HG03103 (cell line): ENCODE results near the gene NFE2L2.
"Not testable (repeated sequence)": the region's sequence is repeated elsewhere in the genome, so short reads cannot be mapped to it uniquely, and the experiment has no call there.

ENCODE experiments used
- ATAC-seq: cut with Tn5 transposase; IDR thresholded peaks from one replicate; pipeline ENCODE4 v1.9.1; 2021; ENCODE audit warnings: low read depth; ENCODE audit not compliant: unreplicated experiment

Gene NFE2L2

GRCh38 chr2:177207101-177207500 is 57.4 kb downstream of the NFE2L2 start:
- peak; percentile 47 for ATAC-seq

DNA sequence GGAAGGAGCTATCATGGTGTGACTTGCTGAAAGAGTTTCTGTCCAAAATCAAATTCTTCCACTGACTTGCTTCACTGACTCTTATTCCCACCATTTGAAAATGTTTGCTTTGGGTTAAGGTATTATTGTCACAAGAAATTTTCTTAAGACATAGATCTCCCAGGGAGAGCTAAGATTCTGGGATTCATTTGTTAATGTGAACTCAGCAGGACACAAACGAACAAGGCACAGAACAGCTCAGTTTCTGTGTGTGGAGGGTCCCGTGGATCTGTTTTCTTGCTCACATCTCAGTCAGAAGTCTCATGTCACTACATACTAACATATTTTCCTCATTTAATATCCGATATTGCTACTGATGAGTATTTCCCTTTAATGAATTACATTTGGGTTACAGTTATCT is 60.1 kb downstream of the NFE2L2 start:
- no peak for ATAC-seq

DNA sequence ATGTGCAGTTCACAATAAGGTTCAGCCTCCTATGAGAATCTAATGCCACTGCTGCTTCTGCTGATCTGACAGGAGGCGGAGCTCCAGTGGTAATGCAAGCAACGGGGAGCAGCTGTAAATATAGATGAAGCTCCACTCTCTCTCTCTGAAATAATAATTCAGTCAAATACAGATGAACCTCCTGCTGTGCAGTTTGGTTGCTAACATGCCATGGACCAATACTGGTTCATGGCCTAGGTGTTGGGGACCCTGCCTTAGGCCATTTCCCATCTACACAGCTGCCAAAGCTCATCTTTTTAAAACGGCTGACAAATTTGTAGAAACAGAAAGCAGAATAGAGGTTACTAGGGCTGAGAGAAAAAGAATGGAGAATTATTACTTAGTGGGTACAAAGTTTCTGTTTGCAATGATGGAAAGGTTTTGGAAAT is 62.6 kb downstream of the NFE2L2 start:
- no peak for ATAC-seq

DNA sequence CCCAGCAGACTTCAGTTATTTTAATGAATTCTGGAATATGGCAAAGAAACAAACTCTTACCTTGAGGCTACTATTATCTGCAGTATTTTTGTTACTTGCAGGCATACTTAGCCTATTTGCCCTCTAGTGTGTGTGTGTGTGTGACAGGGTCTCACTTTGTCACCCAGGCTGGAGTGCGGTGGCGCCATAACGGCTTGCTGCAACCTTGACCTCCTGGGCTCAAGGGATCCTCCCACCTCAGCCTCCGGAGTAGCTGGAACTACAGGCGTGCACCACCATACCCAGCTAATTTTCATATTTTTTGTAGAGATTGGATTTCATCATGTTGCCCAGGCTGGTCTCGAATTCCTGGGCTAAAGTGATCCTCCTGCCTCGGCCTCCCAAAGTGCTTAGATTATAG is 64.1 kb downstream of the NFE2L2 start:
- not testable (repeated sequence) for ATAC-seq

- no peak for ATAC-seq
These were observed 69.3 kb downstream of the NFE2L2 start for GRCh38 chr2:177195194-177195593.

DNA sequence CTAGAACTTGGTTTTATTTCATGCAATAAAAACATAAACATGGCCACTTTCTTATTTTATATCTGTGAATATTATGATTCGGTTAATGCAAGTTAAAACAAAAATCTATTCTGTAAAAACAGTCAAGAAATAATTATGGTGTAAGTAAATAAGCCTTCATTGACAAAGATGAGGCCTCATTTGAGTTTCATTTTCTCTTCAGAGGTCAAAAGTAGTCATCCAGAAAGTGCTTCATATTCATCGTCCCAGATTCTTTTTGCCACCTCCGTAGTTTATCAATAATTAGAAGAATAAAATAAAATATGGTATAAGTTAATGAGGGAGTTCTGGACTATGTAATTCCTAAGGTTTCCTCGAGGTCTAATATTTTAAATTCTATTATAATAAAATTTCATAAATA is 71.3 kb downstream of the NFE2L2 start:
- ATAC-seq, result peak; percentile 67

DNA sequence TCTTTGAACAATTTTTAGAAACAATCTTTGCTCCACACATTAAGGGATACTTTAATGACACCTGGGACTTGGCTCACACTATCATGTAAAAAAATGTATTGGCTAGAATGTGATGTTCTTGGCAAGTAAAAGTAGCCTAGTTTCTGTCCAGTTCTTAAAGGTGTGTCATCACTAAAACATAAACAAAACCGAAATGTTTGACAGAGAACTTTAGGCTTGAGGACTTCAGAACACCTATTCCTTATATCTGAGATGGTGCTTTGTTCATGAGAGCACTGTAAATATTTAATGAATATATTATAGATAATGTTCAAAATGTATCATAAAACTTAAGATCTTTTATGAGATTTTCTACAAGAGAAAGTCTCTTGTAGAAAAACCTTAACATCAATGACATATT is 71.7 kb downstream of the NFE2L2 start:
- ATAC-seq, result no peak

GRCh38 chr2:177190941-177191340 is 73.6 kb downstream of the NFE2L2 start:
- no peak for ATAC-seq

DNA sequence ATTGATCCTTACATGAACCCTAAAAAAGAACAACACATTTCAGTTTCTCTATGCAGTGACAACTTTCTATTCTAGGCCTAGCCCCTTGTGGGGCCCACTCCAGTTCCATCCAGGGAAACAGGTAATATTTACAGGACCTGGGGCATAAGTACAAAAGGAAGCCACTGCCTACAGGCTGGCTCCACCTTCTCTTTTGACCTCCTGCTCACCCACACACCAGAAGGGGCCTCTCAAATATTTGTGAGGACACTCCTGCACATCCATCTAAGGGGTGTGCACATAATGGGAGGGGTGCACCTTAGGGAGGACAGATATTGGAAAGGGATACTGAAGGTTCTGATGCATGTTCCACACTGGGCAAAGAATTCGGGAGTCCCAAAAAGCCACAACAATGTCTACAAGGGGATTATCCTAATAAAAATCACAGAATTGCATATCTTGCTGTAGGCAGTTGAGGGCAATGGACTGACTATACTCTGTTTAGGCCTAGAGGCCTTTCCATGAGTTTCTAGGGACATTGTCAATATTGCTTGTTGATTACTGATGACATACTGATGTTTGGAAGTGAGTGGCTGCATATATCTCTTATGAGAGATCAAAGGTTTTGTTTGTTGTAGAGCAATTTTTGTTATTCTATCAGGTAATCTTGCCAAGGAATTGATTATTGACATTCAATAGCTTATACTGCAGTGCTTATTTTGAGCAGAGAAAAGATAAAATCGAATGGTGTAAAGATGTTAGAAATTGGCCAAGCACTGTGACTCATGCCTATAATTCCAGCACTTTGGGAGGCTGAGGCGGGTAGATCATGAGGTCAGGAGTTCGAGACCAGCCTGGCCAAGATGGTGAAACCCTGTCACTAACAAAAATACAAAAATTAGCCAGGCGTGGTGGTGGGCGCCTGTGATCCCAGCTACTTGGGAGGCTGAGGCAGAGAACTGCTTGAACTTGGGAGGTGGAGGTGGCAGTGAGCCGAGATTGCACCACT is 75.8 kb downstream of the NFE2L2 start:
- ATAC-seq, result no peak

- ATAC-seq, result no peak
These were observed 76.8 kb downstream of the NFE2L2 start for GRCh38 chr2:177187631-177188312.

DNA sequence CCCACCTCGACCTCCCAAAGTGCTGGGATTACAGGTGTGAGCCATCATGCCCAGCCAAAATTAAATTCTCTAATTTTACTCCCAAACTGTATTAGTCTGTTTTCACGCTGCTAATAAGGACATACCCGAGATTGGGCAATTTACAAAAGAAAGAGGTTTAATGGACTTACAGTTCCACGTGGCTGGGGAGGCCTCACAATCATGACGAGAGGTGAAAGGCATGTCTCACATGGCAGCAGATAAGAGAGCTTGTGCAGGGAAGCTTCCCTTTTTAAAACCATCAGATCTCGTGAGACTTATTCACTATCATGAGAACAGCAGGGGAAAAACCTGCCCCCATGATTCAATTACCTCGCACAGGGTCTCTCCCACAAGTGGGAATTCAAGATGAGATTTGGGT is 78.5 kb downstream of the NFE2L2 start:
- not testable (repeated sequence) for ATAC-seq

GRCh38 chr2:177184606-177185005 is 79.9 kb downstream of the NFE2L2 start:
- no peak for ATAC-seq

- ATAC-seq, result no peak
These were observed 80.7 kb downstream of the NFE2L2 start for GRCh38 chr2:177183860-177184259.
